CD4-positive, alpha-beta memory T cell (primary cell): ENCODE results near the gene MAP3K19. TPM values are rescaled to one million over a fixed set of nuclear protein-coding genes. Genes with fewer than 3 reads are reported as not detected.

ENCODE experiments used
- CTCF ChIA-PET: fragments of 350-600 bp; sonication (Branson Sonifier 250); formaldehyde crosslinking; loops from one replicate; lab custom pipeline; 2021; ENCODE audit warnings: inconsistent platforms; ENCODE audit not compliant: partially characterized antibody; lab: Charles Lee
- POLR2A ChIA-PET: fragments of 350-600 bp; sonication (Branson Sonifier 250); formaldehyde crosslinking; loops from one replicate; lab custom pipeline; 2021; ENCODE audit not compliant: partially characterized antibody; lab: Charles Lee
- DNase-seq, 5 donors: peaks; one replicate each; pipeline versions ENCODE4 v3.0.0 to v3.0.0-alpha.2; 2020 to 2022; ENCODE audit warnings: mixed read lengths in 1 of 5
- H3K27ac ChIP-seq: one replicate; pipeline ENCODE4 v1.7.0; 2013; ENCODE audit warnings: low read depth, low read length
- H3K27me3 ChIP-seq: 2 replicates; pipeline ENCODE4 v1.7.0; 2013; ENCODE audit warnings: mild to moderate bottlenecking, low read length, moderate library complexity; ENCODE audit not compliant: insufficient read depth
- H3K36me3 ChIP-seq: 2 replicates; pipeline ENCODE4 v1.7.0; 2013; ENCODE audit warnings: mild to moderate bottlenecking, low read length, moderate library complexity; ENCODE audit not compliant: insufficient read depth
- H3K4me1 ChIP-seq: 2 replicates; pipeline ENCODE4 v1.7.0; 2013; ENCODE audit warnings: mild to moderate bottlenecking, low read length, moderate library complexity; ENCODE audit not compliant: insufficient read depth
- H3K4me3 ChIP-seq, 2 donors: one replicate each; pipeline ENCODE4 v1.7.0; 2013; ENCODE audit warnings: low read length in 2 of 2, mild to moderate bottlenecking in 1 of 2
- H3K9me3 ChIP-seq, 2 donors: one replicate each; pipeline ENCODE4 v1.7.0; 2013; ENCODE audit warnings: low read length in 2 of 2, control low read depth in 1 of 2; ENCODE audit not compliant: control insufficient read depth in 1 of 2
- H3K27ac Mint-ChIP-seq, 7 donors: one replicate each; pipeline ENCODE4 v1.8.0; 2020 to 2021; ENCODE audit warnings: mixed read lengths in 7 of 7, mild to moderate bottlenecking in 6 of 7, inconsistent platforms in 3 of 7, moderate library complexity in 3 of 7
- H3K27me3 Mint-ChIP-seq, 2 donors: one replicate each; pipeline ENCODE4 v1.8.0; 2020 to 2021; ENCODE audit warnings: mixed read lengths in 2 of 2
- H3K36me3 Mint-ChIP-seq, 2 donors: one replicate each; pipeline ENCODE4 v1.8.0; 2020 to 2021; ENCODE audit warnings: mixed read lengths in 2 of 2, inconsistent platforms in 1 of 2, mild to moderate bottlenecking in 1 of 2
- H3K4me1 Mint-ChIP-seq, 4 donors: one replicate each; pipeline ENCODE4 v1.8.0; 2020 to 2021; ENCODE audit warnings: mixed read lengths in 4 of 4, mild to moderate bottlenecking in 1 of 4
- H3K4me3 Mint-ChIP-seq, 8 donors: one replicate each; pipeline ENCODE4 v1.8.0; 2020 to 2021; ENCODE audit warnings: mixed read lengths in 8 of 8, mild to moderate bottlenecking in 7 of 8, moderate library complexity in 6 of 8, inconsistent platforms in 3 of 8
- H3K9me3 Mint-ChIP-seq, 8 donors: one replicate each; pipeline ENCODE4 v1.8.0; 2020 to 2021; ENCODE audit warnings: mixed read lengths in 8 of 8, mild to moderate bottlenecking in 5 of 8, inconsistent platforms in 3 of 8, moderate library complexity in 1 of 8
- intact Hi-C: fragments of 100-400 bp; cut with micrococcal nuclease; formaldehyde crosslinking; loops from one replicate; pipeline ENCODE4 v1.15.1; 2023
- polyA plus RNA-seq, 2 donors: library from polyadenylated mRNA; unstranded; fragments of 300-500 nt; fragmentation: Illumina TruSeq; gene quantifications; one replicate each; pipeline ENCODE4 v1.2.3, GENCODE V29; 2021
- total RNA-seq, 2 experiments: library from RNA; stranded (reverse); gene quantifications; one replicate each; pipeline ENCODE4 v1.2.3, GENCODE V29; 2021

The MAP3K19 gene
- total RNA-seq, result not detected
- polyA plus RNA-seq, result not detected

GRCh38 chr2:135047300-135047699 lies at the start of gene MAP3K19:
MAP3K19 (minus strand) TSS chr2:135047447; CDS start chr2:135024647, 22,800 bp downstream.
- intact Hi-C loops, result no loop called here
- Mint-ChIP-seq H3K9me3 (no peaks in the 10 kb centered on the region), H3K27ac (no peak within 1 kb of the TSS), H3K4me3 (no peak within 1 kb of the TSS), H3K27me3 (peaks cover 4 to 7% of the 10 kb centered on the region in 2 donors), H3K36me3 (peaks cover 0 to 1% of the 10 kb centered on the region in 2 donors), H3K4me1 (peaks cover 3 to 11% (median 5%) of the 10 kb centered on the region in 4 donors)
- no peak for DNase-seq
- CTCF ChIA-PET, result no interaction called here
- Histone ChIP-seq H3K27ac (no peak within 1 kb of the TSS), H3K9me3 (no peaks in the 10 kb centered on the region), H3K27me3 (no peaks in the 10 kb centered on the region), H3K36me3 (no peaks in the 10 kb centered on the region), H3K4me1 (peaks cover 4% of the 10 kb centered on the region), H3K4me3 (no peak within 1 kb of the TSS)
- POLR2A ChIA-PET, result no interaction called here

GRCh38 chr2:135096665-135097446 lies 49.6 kb upstream of the MAP3K19 start:
- no peak overlapping the region for H3K4me3 Mint-ChIP-seq
- DNase-seq, result no peak
- H3K4me3 ChIP-seq, result no peak overlapping the region
- POLR2A ChIA-PET, result no interaction called here
- H3K27me3 ChIP-seq, result no peaks in the 10 kb centered on the region
- H3K4me1 Mint-ChIP-seq, result peaks cover 5 to 15% (median 10%) of the 10 kb centered on the region in 4 donors
- peaks cover 8% of the 10 kb centered on the region for H3K36me3 ChIP-seq
- no peaks in the 10 kb centered on the region for H3K27me3 Mint-ChIP-seq
- no peak overlapping the region for H3K27ac Mint-ChIP-seq
- intact Hi-C loops, result no loop called here
- no peaks in the 10 kb centered on the region for H3K9me3 Mint-ChIP-seq
- no peak overlapping the region for H3K27ac ChIP-seq
- no peaks in the 10 kb centered on the region for H3K9me3 ChIP-seq
- no peaks in the 10 kb centered on the region for H3K4me1 ChIP-seq
- CTCF ChIA-PET, result no interaction called here
- peaks cover 54 to 58% of the 10 kb centered on the region in 2 donors for H3K36me3 Mint-ChIP-seq

GRCh38 chr2:135095591-135095990 lies 48.3 kb upstream of the MAP3K19 start:
- CTCF ChIA-PET, result no interaction called here
- Mint-ChIP-seq H3K36me3 (peaks cover 52 to 56% of the 10 kb centered on the region in 2 donors), H3K9me3 (no peaks in the 10 kb centered on the region), H3K4me3 (no peak overlapping the region), H3K27ac (no peak overlapping the region), H3K4me1 (peaks cover 5 to 13% (median 10%) of the 10 kb centered on the region in 4 donors), H3K27me3 (no peaks in the 10 kb centered on the region)
- DNase-seq, result no peak
- intact Hi-C loops, result no loop called here
- Histone ChIP-seq H3K27me3 (no peaks in the 10 kb centered on the region), H3K9me3 (no peaks in the 10 kb centered on the region), H3K36me3 (peaks cover 11% of the 10 kb centered on the region), H3K27ac (no peak overlapping the region), H3K4me1 (no peaks in the 10 kb centered on the region), H3K4me3 (no peak overlapping the region)
- POLR2A ChIA-PET, result no interaction called here

- Mint-ChIP-seq H3K9me3 (peaks cover 0 to 2% (median 0%) of the 10 kb centered on the region in 8 donors), H3K36me3 (peaks cover 50 to 59% of the 10 kb centered on the region in 2 donors), H3K4me3 (no peak overlapping the region), H3K4me1 (peaks cover 6 to 15% (median 9%) of the 10 kb centered on the region in 4 donors), H3K27me3 (no peaks in the 10 kb centered on the region), H3K27ac (peak overlapping the region in 1 of 7 donors; percentile 18)
- intact Hi-C loops, result no loop called here
- H3K36me3 ChIP-seq, result peaks cover 11% of the 10 kb centered on the region
- no peak overlapping the region for H3K27ac ChIP-seq
- no peaks in the 10 kb centered on the region for H3K4me1 ChIP-seq
- ChIA-PET POLR2A (no interaction called here), CTCF (no interaction called here)
- H3K4me3 ChIP-seq, result no peak overlapping the region
- H3K27me3 ChIP-seq, result no peaks in the 10 kb centered on the region
- H3K9me3 ChIP-seq, result no peaks in the 10 kb centered on the region
- DNase-seq, result no peak
Measured at GRCh38 chr2:135094508-135094907, 47.3 kb upstream of the MAP3K19 start.

GRCh38 chr2:135093670-135094330 lies 46.6 kb upstream of the MAP3K19 start:
- peaks cover 6 to 11% (median 9%) of the 10 kb centered on the region in 4 donors for H3K4me1 Mint-ChIP-seq
- peaks cover 51 to 64% of the 10 kb centered on the region in 2 donors for H3K36me3 Mint-ChIP-seq
- intact Hi-C loops, result no loop called here
- Histone ChIP-seq H3K27me3 (no peaks in the 10 kb centered on the region), H3K4me3 (no peak overlapping the region), H3K9me3 (no peaks in the 10 kb centered on the region), H3K27ac (no peak overlapping the region), H3K36me3 (peaks cover 11% of the 10 kb centered on the region), H3K4me1 (no peaks in the 10 kb centered on the region)
- H3K27ac Mint-ChIP-seq, result peak overlapping the region in 1 of 7 donors; percentile 30
- H3K4me3 Mint-ChIP-seq, result no peak overlapping the region
- CTCF ChIA-PET, result no interaction called here
- POLR2A ChIA-PET, result interaction anchor here (0.6 kb wide), 1 partner anchor 13 kb away, joined by 4 read pairs; no protein-coding TSS in a partner anchor
- no peak for DNase-seq
- H3K27me3 Mint-ChIP-seq, result no peaks in the 10 kb centered on the region
- H3K9me3 Mint-ChIP-seq, result peaks cover 0 to 5% (median 0%) of the 10 kb centered on the region in 8 donors

GRCh38 chr2:135093193-135093592 lies 45.9 kb upstream of the MAP3K19 start:
- peaks cover 52 to 65% of the 10 kb centered on the region in 2 donors for H3K36me3 Mint-ChIP-seq
- intact Hi-C loops, result no loop called here
- DNase-seq, result no peak
- no peak overlapping the region for H3K4me3 Mint-ChIP-seq
- Histone ChIP-seq H3K27me3 (no peaks in the 10 kb centered on the region), H3K36me3 (peaks cover 11% of the 10 kb centered on the region), H3K9me3 (no peaks in the 10 kb centered on the region), H3K27ac (no peak overlapping the region), H3K4me3 (no peak overlapping the region), H3K4me1 (no peaks in the 10 kb centered on the region)
- peaks cover 0 to 7% (median 0%) of the 10 kb centered on the region in 8 donors for H3K9me3 Mint-ChIP-seq
- H3K4me1 Mint-ChIP-seq, result peaks cover 6 to 11% (median 9%) of the 10 kb centered on the region in 4 donors
- no peak overlapping the region for H3K27ac Mint-ChIP-seq
- H3K27me3 Mint-ChIP-seq, result no peaks in the 10 kb centered on the region
- ChIA-PET POLR2A (interaction anchor here (0.6 kb wide), 1 partner anchor 13 kb away, joined by 4 read pairs; no protein-coding TSS in a partner anchor), CTCF (no interaction called here)

GRCh38 chr2:135091681-135092080 lies 44.4 kb upstream of the MAP3K19 start:
- H3K36me3 ChIP-seq, result peaks cover 11% of the 10 kb centered on the region
- no peak overlapping the region for H3K27ac ChIP-seq
- Mint-ChIP-seq H3K4me3 (no peak overlapping the region), H3K4me1 (peaks cover 5 to 15% (median 8%) of the 10 kb centered on the region in 4 donors), H3K27ac (no peak overlapping the region), H3K36me3 (peaks cover 52 to 59% of the 10 kb centered on the region in 2 donors), H3K27me3 (no peaks in the 10 kb centered on the region), H3K9me3 (peaks cover 0 to 7% (median 0%) of the 10 kb centered on the region in 8 donors)
- DNase-seq, result no peak
- intact Hi-C loops, result no loop called here
- POLR2A ChIA-PET, result no interaction called here
- CTCF ChIA-PET, result no interaction called here
- H3K27me3 ChIP-seq, result no peaks in the 10 kb centered on the region
- no peaks in the 10 kb centered on the region for H3K9me3 ChIP-seq
- no peaks in the 10 kb centered on the region for H3K4me1 ChIP-seq
- no peak overlapping the region for H3K4me3 ChIP-seq
